Measurements from ENCODE around the gene TFDP2. TPM values are rescaled to one million over a fixed set of nuclear protein-coding genes. Genes with fewer than 3 reads are reported as not detected.
"Not testable (repeated sequence)": the region's sequence is repeated elsewhere in the genome, so short reads cannot be mapped to it uniquely, and the experiment has no call there.

The TFDP2 gene
- total and polyA plus RNA-seq, 9 of the 15 experiments (the other 6 are each of a cell fraction or from before 2014, with no cell fraction given) = 95.6 to 179 (median 126) TPM

DNA sequence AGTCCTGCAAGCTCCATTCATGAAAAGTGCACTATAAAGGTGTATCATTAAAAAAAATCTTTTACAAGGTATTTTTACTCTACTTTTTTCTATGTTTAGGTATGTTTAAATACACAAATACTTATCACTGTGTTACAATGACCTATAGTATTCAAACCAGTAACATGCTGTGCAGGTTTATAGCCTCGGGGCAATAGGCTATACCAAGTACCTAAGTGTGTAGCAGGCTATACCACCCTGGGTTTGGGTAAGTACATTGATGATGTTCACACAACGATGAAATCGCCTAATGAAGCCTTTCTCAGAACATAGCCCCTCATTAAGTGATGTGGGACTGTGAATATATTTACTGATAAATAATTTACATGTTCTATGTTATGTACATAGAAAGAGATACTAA lies 168.3 kb downstream of the TFDP2 start:
- Histone ChIP-seq H3K9ac (ENCODE audit: insufficient read depth in 1 of 2, low read depth in 2 of 2, low read length in 2 of 2) (no peak overlapping the region), H4K20me1 (replicated peaks; ENCODE audit: control insufficient read depth, insufficient read depth, low read length) (no peaks in the 10 kb centered on the region), H3K27ac (ENCODE audit: extremely low read depth, low read depth, low read length) (no peak overlapping the region), H3K9me3 (replicated peaks; ENCODE audit: control insufficient read depth, insufficient read depth, low read depth, low read length) (no peaks in the 10 kb centered on the region), H3K4me1 (replicated peaks in 1 of 2; ENCODE audit: control insufficient read depth in 2 of 2, insufficient read depth in 2 of 2, low read length in 2 of 2) (no peaks in the 10 kb centered on the region), H3K27me3 (ENCODE audit: control insufficient read depth in 2 of 2, insufficient read depth in 2 of 2, low read length in 2 of 2) (no peaks in the 10 kb centered on the region), H3K4me2 (ENCODE audit: insufficient read depth, low read length) (no peak overlapping the region), H3K79me2 (ENCODE audit: control insufficient read depth, insufficient read depth, low read length) (no peaks in the 10 kb centered on the region), H2AFZ (ENCODE audit: low read depth, low read length) (no peak overlapping the region), H3K4me3 (no peak overlapping the region), H3K36me3 (ENCODE audit: control insufficient read depth, insufficient read depth, low read length) (peaks cover 59% of the 10 kb centered on the region), H3K9me1 (ENCODE audit: control insufficient read depth, insufficient read depth, low read length) (no peaks in the 10 kb centered on the region)
- DNase-seq (ENCODE audit: extremely low read depth in 1 of 4, low spot score in 3 of 4) = no peak
- WGBS (ENCODE audit: insufficient coverage, low coverage, missing lambda C conversion rate) = 94% methylated on average over 3 of the region's 3 CpGs
- CTCF ChIA-PET (ENCODE audit: low intra/inter-chr PET ratio) = no interaction called here
- in situ Hi-C loops (cut with MboI) (no loop called here), intact Hi-C loops (cut with micrococcal nuclease) (no loop called here)
- no peak for ATAC-seq
- FAIRE-seq = no peak
- no TSS peak for BruUV-seq (replicated peaks)
- TF ChIP-seq ZBTB7A (IDR thresholded peaks at IDR 0.05; ENCODE audit: borderline replicate concordance, control insufficient read depth, low read depth, low read length) = no peak
- POLR2A ChIA-PET = no interaction called here

DNA sequence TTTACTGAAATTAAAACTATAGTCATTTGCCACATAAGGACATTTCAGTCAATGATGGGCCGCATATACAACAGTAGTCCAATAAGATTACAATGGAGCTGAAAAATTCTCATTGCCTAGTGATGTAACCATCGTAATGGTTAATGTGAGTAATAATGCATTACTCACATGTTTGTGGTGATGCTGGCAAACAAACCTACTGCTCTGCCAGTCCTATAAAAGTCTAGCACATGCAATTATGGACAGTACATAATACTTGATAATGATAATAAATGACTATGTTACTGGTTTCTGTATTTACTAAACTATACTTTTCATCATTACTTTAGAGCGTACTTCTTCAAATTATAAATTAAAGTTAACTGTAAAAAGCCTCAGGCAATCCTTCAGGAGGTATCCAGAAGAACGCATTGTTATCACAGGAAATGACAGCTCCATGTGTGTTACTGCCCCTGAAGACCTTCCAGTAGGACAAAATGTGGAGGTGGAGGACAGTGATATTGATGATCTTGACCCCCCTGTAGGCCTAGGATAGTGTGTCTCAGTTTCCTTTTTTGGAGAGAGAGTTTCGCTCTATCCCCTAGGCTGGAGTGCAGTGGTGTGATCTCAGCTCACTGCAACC lies 170.2 kb downstream of the TFDP2 start:
- BruUV-seq (replicated peaks) = no TSS peak
- H3K4me1 ChIP-seq (replicated peaks in 1 of 2; ENCODE audit: control insufficient read depth in 2 of 2, insufficient read depth in 2 of 2, low read length in 2 of 2) = no peaks in the 10 kb centered on the region
- no peaks in the 10 kb centered on the region for H3K9me1 ChIP-seq (ENCODE audit: control insufficient read depth, insufficient read depth, low read length)
- no peak overlapping the region for H3K4me3 ChIP-seq
- H3K27me3 ChIP-seq (ENCODE audit: control insufficient read depth in 2 of 2, insufficient read depth in 2 of 2, low read length in 2 of 2) = no peaks in the 10 kb centered on the region
- no peaks in the 10 kb centered on the region for H4K20me1 ChIP-seq (replicated peaks; ENCODE audit: control insufficient read depth, insufficient read depth, low read length)
- H3K36me3 ChIP-seq (ENCODE audit: control insufficient read depth, insufficient read depth, low read length) = peaks cover 55% of the 10 kb centered on the region
- ChIA-PET CTCF (ENCODE audit: low intra/inter-chr PET ratio) (no interaction called here), POLR2A (no interaction called here)
- H3K27ac ChIP-seq (ENCODE audit: extremely low read depth, low read depth, low read length) = no peak overlapping the region
- no peaks in the 10 kb centered on the region for H3K79me2 ChIP-seq (ENCODE audit: control insufficient read depth, insufficient read depth, low read length)
- FAIRE-seq = peak; percentile 57
- H2AFZ ChIP-seq (ENCODE audit: low read depth, low read length) = no peak overlapping the region
- no peak overlapping the region for H3K4me2 ChIP-seq (ENCODE audit: insufficient read depth, low read length)
- ATAC-seq = no peak
- no peak for DNase-seq (ENCODE audit: extremely low read depth in 1 of 4, low spot score in 3 of 4)
- no peak overlapping the region for H3K9ac ChIP-seq (ENCODE audit: insufficient read depth in 1 of 2, low read depth in 2 of 2, low read length in 2 of 2)
- H3K9me3 ChIP-seq (replicated peaks; ENCODE audit: control insufficient read depth, insufficient read depth, low read depth, low read length) = no peaks in the 10 kb centered on the region
- intact Hi-C loops (cut with micrococcal nuclease) (no loop called here), in situ Hi-C loops (cut with MboI) (no loop called here)
- WGBS (ENCODE audit: insufficient coverage, low coverage, missing lambda C conversion rate) = 89% methylated on average over 5 of the region's 5 CpGs
- TF ChIP-seq, protein P1, sequence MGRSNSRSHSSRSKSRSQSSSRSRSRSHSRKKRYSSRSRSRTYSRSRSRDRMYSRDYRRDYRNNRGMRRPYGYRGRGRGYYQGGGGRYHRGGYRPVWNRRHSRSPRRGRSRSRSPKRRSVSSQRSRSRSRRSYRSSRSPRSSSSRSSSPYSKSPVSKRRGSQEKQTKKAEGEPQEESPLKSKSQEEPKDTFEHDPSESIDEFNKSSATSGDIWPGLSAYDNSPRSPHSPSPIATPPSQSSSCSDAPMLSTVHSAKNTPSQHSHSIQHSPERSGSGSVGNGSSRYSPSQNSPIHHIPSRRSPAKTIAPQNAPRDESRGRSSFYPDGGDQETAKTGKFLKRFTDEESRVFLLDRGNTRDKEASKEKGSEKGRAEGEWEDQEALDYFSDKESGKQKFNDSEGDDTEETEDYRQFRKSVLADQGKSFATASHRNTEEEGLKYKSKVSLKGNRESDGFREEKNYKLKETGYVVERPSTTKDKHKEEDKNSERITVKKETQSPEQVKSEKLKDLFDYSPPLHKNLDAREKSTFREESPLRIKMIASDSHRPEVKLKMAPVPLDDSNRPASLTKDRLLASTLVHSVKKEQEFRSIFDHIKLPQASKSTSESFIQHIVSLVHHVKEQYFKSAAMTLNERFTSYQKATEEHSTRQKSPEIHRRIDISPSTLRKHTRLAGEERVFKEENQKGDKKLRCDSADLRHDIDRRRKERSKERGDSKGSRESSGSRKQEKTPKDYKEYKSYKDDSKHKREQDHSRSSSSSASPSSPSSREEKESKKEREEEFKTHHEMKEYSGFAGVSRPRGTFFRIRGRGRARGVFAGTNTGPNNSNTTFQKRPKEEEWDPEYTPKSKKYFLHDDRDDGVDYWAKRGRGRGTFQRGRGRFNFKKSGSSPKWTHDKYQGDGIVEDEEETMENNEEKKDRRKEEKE (IDR thresholded peaks at IDR 0.05; ENCODE audit: borderline replicate concordance in 1 of 2, control insufficient read depth in 1 of 2, low read depth in 2 of 2, low read length in 1 of 2) = no peak
- TF ChIP-seq TEAD2 (tag; IDR thresholded peaks at IDR 0.05) (no peak), ZNF324 (CRISPR knock-in tag; IDR thresholded peaks at IDR 0.05) (no peak), GTF2E2 (tag; IDR thresholded peaks at IDR 0.05) (no peak)

DNA sequence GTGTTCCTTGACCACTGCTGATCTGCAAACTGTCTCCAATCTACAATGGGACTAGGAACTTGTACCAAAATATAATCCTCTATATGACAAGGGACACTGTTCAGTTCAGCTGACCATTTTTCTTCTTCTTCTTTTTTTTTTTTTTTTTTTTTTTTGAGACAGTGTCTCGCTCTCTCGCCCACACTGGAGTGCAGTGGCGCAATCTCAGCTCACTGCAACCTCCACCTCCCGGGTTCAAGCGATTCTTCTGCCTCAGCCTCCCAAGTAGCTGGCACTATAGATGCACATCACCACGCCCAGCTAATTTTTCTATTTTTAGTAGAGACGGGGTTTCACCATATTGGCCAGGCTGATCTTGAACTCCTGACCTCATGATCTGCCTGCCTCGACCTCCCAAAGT lies 174.6 kb downstream of the TFDP2 start:
- CTCF ChIA-PET (ENCODE audit: low intra/inter-chr PET ratio); H3K4me3 ChIP-seq; H3K27me3 ChIP-seq (ENCODE audit: control insufficient read depth in 2 of 2, insufficient read depth in 2 of 2, low read length in 2 of 2); H2AFZ ChIP-seq (ENCODE audit: low read depth, low read length); FAIRE-seq; H3K79me2 ChIP-seq (ENCODE audit: control insufficient read depth, insufficient read depth, low read length); in situ Hi-C loops (cut with MboI); H3K9me3 ChIP-seq (replicated peaks; ENCODE audit: control insufficient read depth, insufficient read depth, low read depth, low read length); H3K9ac ChIP-seq (ENCODE audit: insufficient read depth in 1 of 2, low read depth in 2 of 2, low read length in 2 of 2); H3K4me1 ChIP-seq (replicated peaks in 1 of 2; ENCODE audit: control insufficient read depth in 2 of 2, insufficient read depth in 2 of 2, low read length in 2 of 2); intact Hi-C loops (cut with micrococcal nuclease); POLR2A ChIA-PET; BruUV-seq (replicated peaks); ATAC-seq; H3K27ac ChIP-seq (ENCODE audit: extremely low read depth, low read depth, low read length); H3K4me2 ChIP-seq (ENCODE audit: insufficient read depth, low read length); DNase-seq (ENCODE audit: extremely low read depth in 1 of 4, low spot score in 3 of 4); H4K20me1 ChIP-seq (replicated peaks; ENCODE audit: control insufficient read depth, insufficient read depth, low read length); H3K9me1 ChIP-seq (ENCODE audit: control insufficient read depth, insufficient read depth, low read length): not testable (repeated sequence)
- WGBS (ENCODE audit: insufficient coverage, low coverage, missing lambda C conversion rate) = 94% methylated on average over 5 of the region's 8 CpGs
- H3K36me3 ChIP-seq (ENCODE audit: control insufficient read depth, insufficient read depth, low read length) = peaks cover 56% of the 10 kb centered on the region

Measured in K562 (cell line).